ENCODE results near the gene CYP27C1.

CYP27C1 gene

GRCh38 chr2:127155947-127156346, 64.2 kb downstream of the CYP27C1 start:
- no peak overlapping the region for H3K9ac ChIP-seq (ENCODE audit: low read length in 5 of 5)
- peaks cover 0 to 3% (median 0%) of the 10 kb centered on the region in 5 donors for H3K9me3 ChIP-seq (ENCODE audit: control insufficient read depth in 5 of 5, low read length in 5 of 5)
- peaks cover 2 to 33% (median 25%) of the 10 kb centered on the region in 5 donors for H3K4me1 ChIP-seq (ENCODE audit: control insufficient read depth in 5 of 5, insufficient read depth in 5 of 5, low read length in 5 of 5)
- no peaks in the 10 kb centered on the region for H3K36me3 ChIP-seq (ENCODE audit: control insufficient read depth in 5 of 5, insufficient read depth in 5 of 5, low read length in 5 of 5)
- no peaks in the 10 kb centered on the region for H3K27me3 ChIP-seq (ENCODE audit: control insufficient read depth in 5 of 5, insufficient read depth in 4 of 5, low read length in 5 of 5)
- no peak overlapping the region for H3K4me3 ChIP-seq (ENCODE audit: low read depth in 1 of 5, low read length in 5 of 5)
- H3K27ac ChIP-seq (ENCODE audit: low read depth, low read length), result no peak overlapping the region

- Histone ChIP-seq H3K9me3 (ENCODE audit: control insufficient read depth in 5 of 5, low read length in 5 of 5) (peaks cover 0 to 4% (median 0%) of the 10 kb centered on the region in 5 donors), H3K27ac (ENCODE audit: low read depth, low read length) (peak overlapping the region; percentile 49), H3K9ac (ENCODE audit: low read length in 5 of 5) (peak overlapping the region in 1 of 5 donors; percentile 30), H3K36me3 (ENCODE audit: control insufficient read depth in 5 of 5, insufficient read depth in 5 of 5, low read length in 5 of 5) (no peaks in the 10 kb centered on the region), H3K4me1 (ENCODE audit: control insufficient read depth in 5 of 5, insufficient read depth in 5 of 5, low read length in 5 of 5) (peaks cover 2 to 33% (median 25%) of the 10 kb centered on the region in 5 donors), H3K27me3 (ENCODE audit: control insufficient read depth in 5 of 5, insufficient read depth in 4 of 5, low read length in 5 of 5) (no peaks in the 10 kb centered on the region), H3K4me3 (ENCODE audit: low read depth in 1 of 5, low read length in 5 of 5) (no peak overlapping the region)
Measured at GRCh38 chr2:127155028-127155581, 65.0 kb downstream of the CYP27C1 start.

GRCh38 chr2:127154396-127154795, 65.7 kb downstream of the CYP27C1 start:
- H3K27me3 ChIP-seq (ENCODE audit: control insufficient read depth in 5 of 5, insufficient read depth in 4 of 5, low read length in 5 of 5), result no peaks in the 10 kb centered on the region
- H3K4me3 ChIP-seq (ENCODE audit: low read depth in 1 of 5, low read length in 5 of 5), result no peak overlapping the region
- H3K4me1 ChIP-seq (ENCODE audit: control insufficient read depth in 5 of 5, insufficient read depth in 5 of 5, low read length in 5 of 5), result peaks cover 2 to 33% (median 25%) of the 10 kb centered on the region in 5 donors
- H3K27ac ChIP-seq (ENCODE audit: low read depth, low read length), result peak overlapping the region; percentile 49
- no peaks in the 10 kb centered on the region for H3K36me3 ChIP-seq (ENCODE audit: control insufficient read depth in 5 of 5, insufficient read depth in 5 of 5, low read length in 5 of 5)
- H3K9me3 ChIP-seq (ENCODE audit: control insufficient read depth in 5 of 5, low read length in 5 of 5), result peaks cover 0 to 4% (median 0%) of the 10 kb centered on the region in 5 donors
- no peak overlapping the region for H3K9ac ChIP-seq (ENCODE audit: low read length in 5 of 5)

GRCh38 chr2:127153691-127154158, 66.4 kb downstream of the CYP27C1 start:
- H3K4me3 ChIP-seq (ENCODE audit: low read depth in 1 of 5, low read length in 5 of 5), result no peak overlapping the region
- H3K9ac ChIP-seq (ENCODE audit: low read length in 5 of 5), result no peak overlapping the region
- H3K27ac ChIP-seq (ENCODE audit: low read depth, low read length), result peak overlapping the region; percentile 49

GRCh38 chr2:127150996-127151395, 69.1 kb downstream of the CYP27C1 start:
- no peaks in the 10 kb centered on the region for H3K27me3 ChIP-seq (ENCODE audit: control insufficient read depth in 5 of 5, insufficient read depth in 4 of 5, low read length in 5 of 5)

More at GRCh38 chr2:127153691-127154158, 66.4 kb downstream of the CYP27C1 start:
- no peaks in the 10 kb centered on the region for H3K27me3 ChIP-seq (ENCODE audit: control insufficient read depth in 5 of 5, insufficient read depth in 4 of 5, low read length in 5 of 5)
- peaks cover 0 to 4% (median 0%) of the 10 kb centered on the region in 5 donors for H3K9me3 ChIP-seq (ENCODE audit: control insufficient read depth in 5 of 5, low read length in 5 of 5)
- peaks cover 2 to 33% (median 25%) of the 10 kb centered on the region in 5 donors for H3K4me1 ChIP-seq (ENCODE audit: control insufficient read depth in 5 of 5, insufficient read depth in 5 of 5, low read length in 5 of 5)
- no peaks in the 10 kb centered on the region for H3K36me3 ChIP-seq (ENCODE audit: control insufficient read depth in 5 of 5, insufficient read depth in 5 of 5, low read length in 5 of 5)

GRCh38 chr2:127149384-127149783, 70.7 kb downstream of the CYP27C1 start:
- H3K27ac ChIP-seq (ENCODE audit: low read depth, low read length), result no peak overlapping the region
- no peak overlapping the region for H3K9ac ChIP-seq (ENCODE audit: low read length in 5 of 5)
- H3K4me3 ChIP-seq (ENCODE audit: low read depth in 1 of 5, low read length in 5 of 5), result no peak overlapping the region
- H3K27me3 ChIP-seq (ENCODE audit: control insufficient read depth in 5 of 5, insufficient read depth in 4 of 5, low read length in 5 of 5), result no peaks in the 10 kb centered on the region
- no peaks in the 10 kb centered on the region for H3K36me3 ChIP-seq (ENCODE audit: control insufficient read depth in 5 of 5, insufficient read depth in 5 of 5, low read length in 5 of 5)
- peaks cover 0 to 29% (median 19%) of the 10 kb centered on the region in 5 donors for H3K4me1 ChIP-seq (ENCODE audit: control insufficient read depth in 5 of 5, insufficient read depth in 5 of 5, low read length in 5 of 5)
- peaks cover 0 to 4% (median 0%) of the 10 kb centered on the region in 5 donors for H3K9me3 ChIP-seq (ENCODE audit: control insufficient read depth in 5 of 5, low read length in 5 of 5)

More at GRCh38 chr2:127150996-127151395, 69.1 kb downstream of the CYP27C1 start:
- Histone ChIP-seq H3K36me3 (ENCODE audit: control insufficient read depth in 5 of 5, insufficient read depth in 5 of 5, low read length in 5 of 5) (no peaks in the 10 kb centered on the region), H3K9me3 (ENCODE audit: control insufficient read depth in 5 of 5, low read length in 5 of 5) (peaks cover 0 to 4% (median 0%) of the 10 kb centered on the region in 5 donors), H3K4me3 (ENCODE audit: low read depth in 1 of 5, low read length in 5 of 5) (no peak overlapping the region), H3K9ac (ENCODE audit: low read length in 5 of 5) (no peak overlapping the region), H3K4me1 (ENCODE audit: control insufficient read depth in 5 of 5, insufficient read depth in 5 of 5, low read length in 5 of 5) (peaks cover 2 to 37% (median 24%) of the 10 kb centered on the region in 5 donors), H3K27ac (ENCODE audit: low read depth, low read length) (no peak overlapping the region)

GRCh38 chr2:127146820-127147502, 73.1 kb downstream of the CYP27C1 start:
- no peaks in the 10 kb centered on the region for H3K36me3 ChIP-seq (ENCODE audit: control insufficient read depth in 5 of 5, insufficient read depth in 5 of 5, low read length in 5 of 5)
- peaks cover 0 to 4% (median 0%) of the 10 kb centered on the region in 5 donors for H3K9me3 ChIP-seq (ENCODE audit: control insufficient read depth in 5 of 5, low read length in 5 of 5)
- no peak overlapping the region for H3K4me3 ChIP-seq (ENCODE audit: low read depth in 1 of 5, low read length in 5 of 5)
- no peak overlapping the region for H3K9ac ChIP-seq (ENCODE audit: low read length in 5 of 5)
- H3K27me3 ChIP-seq (ENCODE audit: control insufficient read depth in 5 of 5, insufficient read depth in 4 of 5, low read length in 5 of 5), result no peaks in the 10 kb centered on the region
- H3K4me1 ChIP-seq (ENCODE audit: control insufficient read depth in 5 of 5, insufficient read depth in 5 of 5, low read length in 5 of 5), result peaks cover 0 to 34% (median 17%) of the 10 kb centered on the region in 5 donors
- H3K27ac ChIP-seq (ENCODE audit: low read depth, low read length), result no peak overlapping the region

GRCh38 chr2:127146071-127146725, 73.9 kb downstream of the CYP27C1 start:
- no peak overlapping the region for H3K4me3 ChIP-seq (ENCODE audit: low read depth in 1 of 5, low read length in 5 of 5)
- peaks cover 0 to 34% (median 17%) of the 10 kb centered on the region in 5 donors for H3K4me1 ChIP-seq (ENCODE audit: control insufficient read depth in 5 of 5, insufficient read depth in 5 of 5, low read length in 5 of 5)
- H3K27ac ChIP-seq (ENCODE audit: low read depth, low read length), result no peak overlapping the region

GRCh38 chr2:127145280-127145895, 74.7 kb downstream of the CYP27C1 start:
- H3K4me1 ChIP-seq (ENCODE audit: control insufficient read depth in 5 of 5, insufficient read depth in 5 of 5, low read length in 5 of 5), result peaks cover 0 to 34% (median 17%) of the 10 kb centered on the region in 5 donors
- H3K9me3 ChIP-seq (ENCODE audit: control insufficient read depth in 5 of 5, low read length in 5 of 5), result no peaks in the 10 kb centered on the region
- no peak overlapping the region for H3K4me3 ChIP-seq (ENCODE audit: low read depth in 1 of 5, low read length in 5 of 5)
- no peak overlapping the region for H3K27ac ChIP-seq (ENCODE audit: low read depth, low read length)
- H3K27me3 ChIP-seq (ENCODE audit: control insufficient read depth in 5 of 5, insufficient read depth in 4 of 5, low read length in 5 of 5), result peaks cover 0 to 4% (median 0%) of the 10 kb centered on the region in 5 donors
- no peak overlapping the region for H3K9ac ChIP-seq (ENCODE audit: low read length in 5 of 5)
- H3K36me3 ChIP-seq (ENCODE audit: control insufficient read depth in 5 of 5, insufficient read depth in 5 of 5, low read length in 5 of 5), result no peaks in the 10 kb centered on the region

More at GRCh38 chr2:127146071-127146725, 73.9 kb downstream of the CYP27C1 start:
- H3K9me3 ChIP-seq (ENCODE audit: control insufficient read depth in 5 of 5, low read length in 5 of 5), result peaks cover 0 to 4% (median 0%) of the 10 kb centered on the region in 5 donors
- no peaks in the 10 kb centered on the region for H3K27me3 ChIP-seq (ENCODE audit: control insufficient read depth in 5 of 5, insufficient read depth in 4 of 5, low read length in 5 of 5)
- no peaks in the 10 kb centered on the region for H3K36me3 ChIP-seq (ENCODE audit: control insufficient read depth in 5 of 5, insufficient read depth in 5 of 5, low read length in 5 of 5)
- no peak overlapping the region for H3K9ac ChIP-seq (ENCODE audit: low read length in 5 of 5)
